Measurements from ENCODE around the gene NUDCD3.

- TF ChIP-seq CTCF (conservative IDR thresholded peaks at IDR 0.05; ENCODE audit: low read depth in 2 of 2) (no peak), ZNF114 (CRISPR knock-in tag; IDR thresholded peaks at IDR 0.05) (no peak), POLR2AphosphoS5 (IDR thresholded peaks at IDR 0.05; ENCODE audit: low read depth) (no peak), EZH2 (IDR thresholded peaks at IDR 0.05; ENCODE audit: low read depth, unreplicated experiment) (no peak), REST (IDR thresholded peaks at IDR 0.05; ENCODE audit: unreplicated experiment) (no peak), CREB1 (CRISPR knock-in tag; IDR thresholded peaks at IDR 0.05; ENCODE audit: low read depth) (no peak), ETS1 (IDR thresholded peaks at IDR 0.05) (no peak), STAT1 (IDR thresholded peaks at IDR 0.05; ENCODE audit: unreplicated experiment) (no peak), JUNB (IDR thresholded peaks at IDR 0.05; ENCODE audit: unreplicated experiment) (no peak), EZH2phosphoT487 (IDR thresholded peaks at IDR 0.05; ENCODE audit: unreplicated experiment) (no peak), NANOG (IDR thresholded peaks at IDR 0.05; ENCODE audit: borderline replicate concordance) (no peak), ZNF331 (CRISPR knock-in tag; IDR thresholded peaks at IDR 0.05; ENCODE audit: low read depth) (no peak)
- TF ChIP-seq, protein P1, sequence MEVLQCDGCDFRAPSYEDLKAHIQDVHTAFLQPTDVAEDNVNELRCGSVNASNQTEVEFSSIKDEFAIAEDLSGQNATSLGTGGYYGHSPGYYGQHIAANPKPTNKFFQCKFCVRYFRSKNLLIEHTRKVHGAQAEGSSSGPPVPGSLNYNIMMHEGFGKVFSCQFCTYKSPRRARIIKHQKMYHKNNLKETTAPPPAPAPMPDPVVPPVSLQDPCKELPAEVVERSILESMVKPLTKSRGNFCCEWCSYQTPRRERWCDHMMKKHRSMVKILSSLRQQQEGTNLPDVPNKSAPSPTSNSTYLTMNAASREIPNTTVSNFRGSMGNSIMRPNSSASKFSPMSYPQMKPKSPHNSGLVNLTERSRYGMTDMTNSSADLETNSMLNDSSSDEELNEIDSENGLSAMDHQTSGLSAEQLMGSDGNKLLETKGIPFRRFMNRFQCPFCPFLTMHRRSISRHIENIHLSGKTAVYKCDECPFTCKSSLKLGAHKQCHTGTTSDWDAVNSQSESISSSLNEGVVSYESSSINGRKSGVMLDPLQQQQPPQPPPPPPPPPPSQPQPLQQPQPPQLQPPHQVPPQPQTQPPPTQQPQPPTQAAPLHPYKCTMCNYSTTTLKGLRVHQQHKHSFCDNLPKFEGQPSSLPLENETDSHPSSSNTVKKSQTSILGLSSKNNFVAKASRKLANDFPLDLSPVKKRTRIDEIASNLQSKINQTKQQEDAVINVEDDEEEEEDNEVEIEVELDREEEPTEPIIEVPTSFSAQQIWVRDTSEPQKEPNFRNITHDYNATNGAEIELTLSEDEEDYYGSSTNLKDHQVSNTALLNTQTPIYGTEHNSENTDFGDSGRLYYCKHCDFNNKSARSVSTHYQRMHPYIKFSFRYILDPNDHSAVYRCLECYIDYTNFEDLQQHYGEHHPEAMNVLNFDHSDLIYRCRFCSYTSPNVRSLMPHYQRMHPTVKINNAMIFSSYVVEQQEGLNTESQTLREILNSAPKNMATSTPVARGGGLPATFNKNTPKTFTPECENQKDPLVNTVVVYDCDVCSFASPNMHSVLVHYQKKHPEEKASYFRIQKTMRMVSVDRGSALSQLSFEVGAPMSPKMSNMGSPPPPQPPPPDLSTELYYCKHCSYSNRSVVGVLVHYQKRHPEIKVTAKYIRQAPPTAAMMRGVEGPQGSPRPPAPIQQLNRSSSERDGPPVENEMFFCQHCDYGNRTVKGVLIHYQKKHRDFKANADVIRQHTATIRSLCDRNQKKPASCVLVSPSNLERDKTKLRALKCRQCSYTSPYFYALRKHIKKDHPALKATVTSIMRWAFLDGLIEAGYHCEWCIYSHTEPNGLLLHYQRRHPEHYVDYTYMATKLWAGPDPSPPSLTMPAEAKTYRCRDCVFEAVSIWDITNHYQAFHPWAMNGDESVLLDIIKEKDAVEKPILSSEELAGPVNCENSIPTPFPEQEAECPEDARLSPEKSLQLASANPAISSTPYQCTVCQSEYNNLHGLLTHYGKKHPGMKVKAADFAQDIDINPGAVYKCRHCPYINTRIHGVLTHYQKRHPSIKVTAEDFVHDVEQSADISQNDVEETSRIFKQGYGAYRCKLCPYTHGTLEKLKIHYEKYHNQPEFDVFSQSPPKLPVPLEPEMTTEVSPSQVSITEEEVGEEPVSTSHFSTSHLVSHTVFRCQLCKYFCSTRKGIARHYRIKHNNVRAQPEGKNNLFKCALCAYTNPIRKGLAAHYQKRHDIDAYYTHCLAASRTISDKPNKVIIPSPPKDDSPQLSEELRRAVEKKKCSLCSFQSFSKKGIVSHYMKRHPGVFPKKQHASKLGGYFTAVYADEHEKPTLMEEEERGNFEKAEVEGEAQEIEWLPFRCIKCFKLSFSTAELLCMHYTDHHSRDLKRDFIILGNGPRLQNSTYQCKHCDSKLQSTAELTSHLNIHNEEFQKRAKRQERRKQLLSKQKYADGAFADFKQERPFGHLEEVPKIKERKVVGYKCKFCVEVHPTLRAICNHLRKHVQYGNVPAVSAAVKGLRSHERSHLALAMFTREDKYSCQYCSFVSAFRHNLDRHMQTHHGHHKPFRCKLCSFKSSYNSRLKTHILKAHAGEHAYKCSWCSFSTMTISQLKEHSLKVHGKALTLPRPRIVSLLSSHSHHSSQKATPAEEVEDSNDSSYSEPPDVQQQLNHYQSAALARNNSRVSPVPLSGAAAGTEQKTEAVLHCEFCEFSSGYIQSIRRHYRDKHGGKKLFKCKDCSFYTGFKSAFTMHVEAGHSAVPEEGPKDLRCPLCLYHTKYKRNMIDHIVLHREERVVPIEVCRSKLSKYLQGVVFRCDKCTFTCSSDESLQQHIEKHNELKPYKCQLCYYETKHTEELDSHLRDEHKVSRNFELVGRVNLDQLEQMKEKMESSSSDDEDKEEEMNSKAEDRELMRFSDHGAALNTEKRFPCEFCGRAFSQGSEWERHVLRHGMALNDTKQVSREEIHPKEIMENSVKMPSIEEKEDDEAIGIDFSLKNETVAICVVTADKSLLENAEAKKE (CRISPR knock-in tag; IDR thresholded peaks at IDR 0.05) = no peak
Measured at GRCh38 chr7:44394112-44394447, 96.4 kb downstream of the NUDCD3 start.
